ENCODE measurements around the gene RGS18. TPM values are rescaled to one million over a fixed set of nuclear protein-coding genes. Genes with fewer than 3 reads are reported as not detected.

RGS18 gene
- total and polyA plus RNA-seq, 2 of the 8 experiments (the other 6 are each of a cell fraction or from before 2014, with no cell fraction given): not detected

DNA sequence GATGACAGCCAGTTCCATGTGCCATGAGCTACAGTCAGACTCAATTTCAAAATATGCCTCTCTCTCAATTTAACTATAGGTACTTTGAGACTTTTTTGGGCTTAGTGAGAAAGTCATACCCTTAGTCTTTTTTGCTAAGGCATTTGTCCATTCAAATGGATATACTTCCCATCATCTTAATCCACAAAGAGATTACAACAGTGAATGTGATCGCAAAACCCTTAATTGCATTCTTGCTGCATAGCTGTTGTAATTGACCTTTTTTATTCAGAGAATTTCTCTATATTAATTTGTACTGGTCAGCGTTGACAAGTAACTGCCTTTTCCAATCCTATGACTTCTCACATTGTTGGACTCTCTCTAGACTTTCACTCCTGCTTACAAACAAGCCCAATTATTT lies 38.6 kb upstream of the RGS18 start (continued):
- no peak for TF ChIP-seq TEAD4 (IDR thresholded peaks at IDR 0.05; ENCODE audit: low read depth, low read length)
- no peak for TF ChIP-seq RAD21 (IDR thresholded peaks at IDR 0.05 in 1 of 2, conservative IDR thresholded peaks at IDR 0.05 in 1 of 2; ENCODE audit: low read depth in 2 of 2, low read length in 2 of 2)
- no peak for TF ChIP-seq EZH2 (IDR thresholded peaks at IDR 0.05; ENCODE audit: low read depth, low read length, severe bottlenecking)
- TF ChIP-seq JUN (IDR thresholded peaks at IDR 0.05; ENCODE audit: low read depth, low read length): no peak
- TF ChIP-seq PHF8 (conservative IDR thresholded peaks at IDR 0.05; ENCODE audit: low read depth, low read length): no peak
- no peak for TF ChIP-seq POLR2A (IDR thresholded peaks at IDR 0.05; ENCODE audit: control extremely low read depth in 1 of 2, low read depth in 2 of 2, low read length in 2 of 2)
- TF ChIP-seq YY1 (IDR thresholded peaks at IDR 0.05; ENCODE audit: low read depth, low read length): no peak
